CD4-positive, alpha-beta T cell treated with Interleukin-17A for 1 hour (primary cell): ENCODE results near the gene CES1.
"Not testable (repeated sequence)": the region's sequence is repeated elsewhere in the genome, so short reads cannot be mapped to it uniquely, and the experiment has no call there.

ENCODE experiments used
- DNase-seq: peaks from one replicate; pipeline ENCODE4 v3.0.0-alpha.2; 2020

CES1 gene

DNA sequence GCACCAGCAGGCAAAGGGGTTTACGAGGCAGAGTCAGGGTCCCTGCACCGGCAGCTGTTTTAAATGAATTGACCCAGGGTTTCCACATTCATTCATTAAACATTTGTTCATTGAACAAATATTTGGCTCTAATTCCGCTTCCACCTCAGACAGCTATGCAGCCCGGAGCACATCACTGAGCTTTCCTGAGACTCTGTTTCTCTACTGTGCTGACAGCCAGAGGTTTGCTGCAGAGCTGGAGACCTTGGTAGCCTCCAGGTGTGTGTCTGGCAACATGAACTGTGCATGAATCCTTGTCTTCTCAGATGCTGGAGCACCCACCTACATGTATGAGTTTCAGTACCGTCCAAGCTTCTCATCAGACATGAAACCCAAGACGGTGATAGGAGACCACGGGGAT lies 42.7 kb downstream of the CES1 start:
- DNase-seq = not testable (repeated sequence)

DNA sequence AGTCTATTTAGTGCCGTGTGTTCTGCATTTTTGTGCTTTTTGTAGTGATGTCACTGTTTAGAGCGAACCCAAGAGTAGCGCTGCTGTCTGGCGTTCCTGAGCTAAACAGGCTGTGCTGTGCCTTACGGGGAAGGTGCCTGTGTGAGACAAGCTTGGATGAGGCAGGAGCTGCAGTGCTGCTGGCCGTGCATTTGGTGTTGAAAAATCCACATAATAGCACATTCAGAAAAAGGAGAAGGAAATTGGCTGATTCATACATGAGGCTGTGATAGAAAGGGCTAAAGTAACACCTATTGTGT lies 50.2 kb downstream of the CES1 start:
- DNase-seq = not testable (repeated sequence)

DNA sequence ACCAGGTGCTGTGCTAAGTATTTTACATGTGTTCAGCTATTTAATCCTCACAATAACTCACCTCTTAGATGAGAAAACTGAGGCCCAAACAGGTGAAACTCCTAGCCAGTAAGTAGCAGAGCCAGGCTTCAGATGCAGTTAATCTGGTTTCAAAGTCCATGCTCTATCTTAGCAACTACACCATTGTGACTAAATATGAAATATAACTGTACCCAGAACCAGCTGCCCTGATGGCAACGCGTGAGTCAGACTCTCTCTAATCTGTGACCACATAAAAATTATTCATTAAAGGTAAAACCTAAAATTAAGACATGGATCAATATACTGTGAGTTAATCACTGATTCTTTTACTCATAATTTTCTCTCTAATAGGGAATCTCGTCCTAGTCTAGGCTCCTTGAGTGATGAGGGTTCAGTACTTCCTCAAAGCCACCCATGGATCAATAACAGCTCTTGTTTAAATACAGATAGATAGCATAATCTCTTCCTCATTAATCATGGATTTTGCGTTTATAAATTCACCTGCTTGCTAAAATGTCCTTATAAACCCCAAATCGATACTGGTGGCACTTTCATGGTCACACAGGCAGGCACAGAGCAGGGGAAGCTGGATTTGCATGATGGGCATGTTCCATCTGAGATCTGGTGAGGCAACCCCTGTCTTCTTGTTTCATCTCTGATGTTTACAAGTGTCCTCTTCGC lies 50.7 kb downstream of the CES1 start:
- DNase-seq = not testable (repeated sequence)

DNA sequence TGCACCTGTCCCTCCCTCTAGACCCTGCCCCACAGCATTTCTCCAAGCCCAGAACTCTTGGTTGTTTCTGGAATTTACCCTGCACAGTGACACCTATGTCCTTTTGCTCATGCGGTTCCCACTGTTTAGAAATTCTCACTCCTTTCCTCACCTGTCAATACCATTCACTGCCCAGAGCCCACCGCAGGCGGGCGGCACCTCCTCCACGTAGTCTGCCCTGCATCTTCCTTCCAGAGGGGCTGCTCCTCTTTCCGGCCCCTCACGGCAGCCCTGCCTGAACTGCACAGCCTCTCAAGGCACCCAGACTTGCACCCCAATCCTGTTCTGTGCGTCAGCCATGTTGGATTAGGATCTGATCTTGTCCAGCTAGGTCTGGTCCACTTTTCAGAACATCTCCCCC lies 51.4 kb downstream of the CES1 start:
- DNase-seq = not testable (repeated sequence)

DNA sequence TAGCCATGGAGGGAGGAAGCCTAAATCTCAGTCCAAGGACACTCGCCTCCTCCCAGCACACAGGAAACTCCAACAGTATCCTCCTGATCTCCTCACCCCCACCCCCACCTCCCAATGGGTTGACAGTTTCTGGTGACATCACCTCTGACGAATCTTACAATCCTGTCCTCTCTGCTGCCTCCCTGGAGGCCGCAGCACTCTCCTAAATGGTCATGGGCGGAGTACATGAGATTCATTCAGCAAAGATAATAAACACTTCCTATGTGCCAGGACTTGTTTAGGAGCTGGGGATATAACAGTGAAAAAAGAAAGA lies 52.8 kb downstream of the CES1 start:
- not testable (repeated sequence) for DNase-seq

DNA sequence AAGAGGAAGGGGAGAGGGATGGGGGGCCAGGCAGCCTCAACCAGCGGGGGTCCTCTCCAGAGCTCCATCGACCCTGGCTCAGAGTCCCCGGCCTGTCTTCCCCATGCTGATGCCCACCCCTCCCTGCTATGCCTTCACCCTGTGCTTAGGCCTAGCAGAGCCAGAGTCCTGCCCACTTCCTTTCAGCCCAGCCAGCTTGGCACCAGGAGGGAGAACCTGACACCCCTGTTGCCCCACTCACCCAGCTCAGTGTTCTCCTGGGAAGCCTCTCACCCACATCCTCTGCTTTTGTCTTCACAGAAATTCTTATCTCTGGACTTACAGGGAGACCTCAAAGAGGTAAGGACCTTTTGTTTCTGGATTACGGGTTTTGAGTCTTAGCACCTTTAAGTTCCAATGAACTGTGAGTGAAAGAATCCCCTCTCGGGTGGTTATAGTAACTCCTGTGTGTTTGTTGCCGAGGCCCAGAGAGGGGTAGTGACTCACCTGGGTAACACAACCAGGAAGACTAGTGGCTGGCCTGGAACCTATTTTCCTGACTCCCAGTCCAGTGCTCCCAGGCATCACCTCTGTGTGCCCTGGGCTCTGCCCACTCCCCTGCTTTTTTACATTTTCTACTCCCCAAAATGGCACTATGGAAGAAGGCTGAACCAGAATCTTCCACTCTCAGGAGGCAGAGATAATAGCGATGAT lies 53.3 kb downstream of the CES1 start:
- no peak for DNase-seq

DNA sequence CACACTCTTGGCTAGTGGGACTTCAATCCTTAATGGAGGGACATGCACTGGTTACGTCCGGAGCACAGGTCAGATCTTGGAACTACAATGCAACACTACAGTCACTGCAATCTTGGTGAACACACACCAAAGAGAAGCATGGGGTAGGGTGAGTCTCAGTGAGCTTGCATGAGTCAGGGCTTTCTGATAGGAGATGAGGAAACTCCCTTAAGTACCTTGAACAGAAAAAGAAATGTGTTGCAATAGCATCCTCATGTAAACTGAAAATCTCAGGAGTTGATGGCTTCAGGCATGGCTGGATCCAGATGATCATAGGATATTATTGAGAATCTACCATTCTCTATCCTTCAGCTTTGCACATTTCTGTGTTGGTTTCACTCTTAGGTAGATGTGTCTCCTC lies 54.1 kb downstream of the CES1 start:
- no peak for DNase-seq

DNA sequence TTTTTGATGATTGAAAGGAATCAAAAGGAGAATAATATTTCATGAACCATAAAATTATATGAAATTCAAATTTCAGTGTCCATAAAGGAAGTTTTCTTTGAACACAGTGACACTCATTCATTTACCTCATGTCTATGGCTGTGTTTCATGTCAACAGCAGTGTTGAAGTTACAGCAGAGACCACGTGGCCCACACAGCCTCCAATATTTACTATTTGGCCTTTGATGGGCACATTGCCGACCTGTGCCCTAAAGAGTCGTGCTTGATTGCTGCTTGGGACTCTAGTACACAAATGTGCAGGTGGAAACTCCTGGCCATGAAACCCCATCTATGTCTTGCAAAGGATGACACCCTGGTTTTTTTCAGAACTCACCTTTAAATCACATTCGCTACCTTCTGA lies 57.0 kb downstream of the CES1 start:
- DNase-seq = no peak

DNA sequence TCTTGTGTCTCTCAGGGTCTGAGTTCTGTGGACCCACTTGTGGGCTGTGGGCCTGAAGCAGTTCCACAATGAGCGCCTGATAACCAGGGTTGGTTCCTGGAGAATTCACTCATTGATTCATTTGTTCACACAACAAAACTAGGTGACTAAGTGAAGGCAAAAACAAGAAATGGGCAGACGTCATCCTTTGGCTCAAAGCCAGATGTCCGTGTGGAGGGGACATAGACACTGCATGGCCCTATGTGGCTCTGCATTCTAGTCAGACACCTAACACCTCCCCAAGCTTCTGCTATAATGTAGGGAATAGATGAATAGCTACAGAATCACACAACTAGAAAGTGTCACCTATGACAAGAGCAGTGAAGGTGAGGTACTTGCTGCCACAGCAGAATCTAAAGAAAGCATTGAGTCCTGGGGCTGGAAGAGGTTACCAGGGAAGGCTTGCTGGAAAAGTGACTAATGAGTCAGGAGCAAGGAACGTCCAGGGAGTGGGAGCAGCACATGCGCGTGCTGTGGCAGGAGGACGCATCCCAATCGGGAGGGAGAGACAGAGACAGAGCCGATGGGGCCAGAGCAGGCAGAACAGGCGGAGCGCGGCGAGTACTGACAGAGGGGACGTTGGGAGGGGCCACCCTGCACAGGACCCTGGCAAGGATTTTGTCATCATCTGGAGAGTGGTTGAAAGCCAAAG lies 58.9 kb downstream of the CES1 start:
- no peak for DNase-seq

DNA sequence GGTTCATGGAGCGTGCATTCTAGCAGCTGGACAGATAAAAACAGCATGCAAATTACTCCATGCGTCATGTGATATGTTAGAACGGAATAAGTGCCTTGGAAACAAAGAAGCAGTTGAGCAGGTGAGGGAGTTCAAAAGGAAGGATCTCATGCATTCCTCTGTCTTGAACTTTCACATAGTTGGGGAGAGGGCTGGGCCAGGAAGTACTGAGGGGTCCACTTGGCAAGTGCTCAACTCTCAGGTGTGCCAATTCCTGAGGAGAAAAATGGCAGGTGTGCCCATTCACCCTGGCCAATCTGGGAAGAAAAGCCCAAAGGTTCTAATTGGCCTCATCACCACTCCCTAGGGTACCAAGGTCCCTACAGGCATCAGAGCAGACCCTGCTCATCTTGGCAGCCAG lies 67.7 kb downstream of the CES1 start:
- no peak for DNase-seq

DNA sequence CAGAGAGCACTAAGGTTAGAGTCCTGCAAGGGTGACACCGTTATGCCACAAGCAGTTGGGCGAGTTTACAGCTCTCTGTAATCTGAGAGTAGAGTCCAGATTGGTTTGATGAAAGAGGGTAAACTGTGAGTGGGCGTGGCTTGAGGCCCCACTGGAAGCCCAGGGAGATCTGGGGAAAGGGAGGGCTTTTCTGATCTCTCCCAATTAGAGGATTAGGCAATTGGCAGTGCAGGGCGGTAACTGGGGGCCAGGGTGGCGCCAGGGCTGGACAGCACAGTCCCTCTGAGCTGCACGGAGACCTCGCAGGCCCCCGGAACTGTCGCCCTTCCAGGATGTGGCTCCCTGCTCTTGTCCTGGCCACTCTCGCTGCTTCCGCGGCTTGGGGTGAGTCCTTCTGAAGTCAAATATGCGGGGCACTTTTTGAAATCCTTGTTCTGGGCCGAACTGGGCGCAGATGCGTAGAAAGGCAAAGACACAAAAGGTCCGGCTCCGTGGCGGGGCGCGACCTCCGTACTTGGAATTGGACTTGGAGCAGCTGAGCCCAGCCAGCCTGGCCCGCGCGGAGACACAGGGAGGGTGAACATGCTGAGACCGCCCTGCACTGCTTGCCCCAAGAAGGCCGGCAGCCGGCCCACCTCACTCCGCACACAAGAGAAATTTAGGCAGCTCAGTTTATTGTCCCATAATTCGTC lies 72.4 kb downstream of the CES1 start:
- DNase-seq = no peak

DNA sequence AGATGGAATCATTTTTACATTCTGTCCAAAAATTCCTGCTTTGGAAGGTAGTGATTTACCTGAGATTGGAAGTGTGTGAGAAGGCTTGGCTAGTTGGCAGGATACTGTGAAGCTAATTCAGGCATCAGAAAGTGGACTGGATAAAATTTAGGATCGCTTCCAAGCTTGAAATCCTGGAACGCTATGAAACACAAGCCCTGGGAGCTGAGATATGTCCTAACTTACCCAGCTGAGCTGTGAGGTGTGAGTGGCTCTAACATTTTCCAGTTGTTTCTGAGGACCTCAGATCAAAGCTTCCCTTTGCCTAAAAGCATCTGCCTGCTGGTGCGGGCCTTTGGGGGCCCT lies 73.0 kb downstream of the CES1 start:
- DNase-seq = not testable (repeated sequence)

DNA sequence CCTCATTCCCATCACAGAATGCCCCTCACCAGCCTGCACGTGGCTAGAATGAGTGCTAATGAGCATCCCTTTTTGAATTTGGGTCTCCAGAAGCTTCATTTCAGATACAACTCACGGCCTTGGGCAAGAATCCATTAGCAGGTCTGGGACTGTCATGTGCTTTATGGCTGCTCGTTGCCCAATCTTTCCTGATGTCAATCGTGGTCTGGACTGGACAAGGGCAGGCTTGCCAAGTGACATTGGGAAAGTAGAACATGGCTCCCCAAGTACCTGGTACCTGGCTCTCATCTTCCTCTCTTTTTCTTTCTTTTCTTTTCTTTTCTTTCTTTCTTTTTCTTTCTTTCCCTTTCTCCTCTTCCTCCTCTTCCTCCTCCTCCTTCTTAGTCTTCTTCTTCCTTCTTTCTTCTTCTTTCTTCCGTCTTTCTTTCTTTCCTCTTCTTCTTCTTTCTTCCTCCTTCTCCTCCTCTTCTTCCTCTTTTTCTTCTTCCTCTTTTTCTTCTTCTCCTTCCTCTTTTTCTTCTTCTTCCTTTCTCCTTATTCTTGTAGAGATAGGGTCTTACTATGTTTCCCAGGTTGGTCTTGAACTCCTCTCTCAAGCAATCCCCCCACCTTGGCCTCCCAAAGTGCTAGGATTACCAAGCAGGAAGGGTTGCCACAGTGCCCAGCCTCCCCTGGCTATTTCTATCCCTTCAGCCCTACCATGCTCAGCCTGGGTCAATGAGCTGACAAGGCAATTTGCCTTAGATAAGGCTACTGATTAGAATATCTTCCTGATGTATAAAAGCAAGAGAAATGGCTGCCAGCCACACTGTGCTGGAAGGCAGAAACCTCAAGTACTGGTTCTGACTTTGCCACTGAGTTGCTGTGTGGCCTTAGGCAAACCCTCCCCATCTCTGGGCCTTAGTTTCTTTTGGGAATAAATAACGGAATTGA lies 75.0 kb downstream of the CES1 start:
- DNase-seq = not testable (repeated sequence)

DNA sequence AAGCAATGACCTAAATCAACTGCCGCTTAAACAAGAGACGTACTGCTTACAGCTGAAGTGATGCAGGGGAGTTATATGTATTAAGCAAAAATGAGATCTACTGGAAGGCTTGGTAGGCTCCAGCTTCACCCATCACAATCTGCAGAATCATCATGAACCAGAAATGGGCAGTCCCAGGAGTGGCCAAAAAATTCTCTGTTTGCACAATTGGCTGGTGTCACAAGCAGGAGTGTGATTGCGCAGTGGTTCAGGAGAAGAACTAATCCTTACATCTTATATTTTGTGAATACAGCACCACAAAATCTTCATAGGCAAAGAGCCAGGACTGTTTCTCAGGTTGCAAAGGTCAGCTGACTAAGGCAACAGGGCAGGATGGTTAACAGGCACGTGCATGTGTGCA lies 75.9 kb downstream of the CES1 start:
- DNase-seq = no peak

DNA sequence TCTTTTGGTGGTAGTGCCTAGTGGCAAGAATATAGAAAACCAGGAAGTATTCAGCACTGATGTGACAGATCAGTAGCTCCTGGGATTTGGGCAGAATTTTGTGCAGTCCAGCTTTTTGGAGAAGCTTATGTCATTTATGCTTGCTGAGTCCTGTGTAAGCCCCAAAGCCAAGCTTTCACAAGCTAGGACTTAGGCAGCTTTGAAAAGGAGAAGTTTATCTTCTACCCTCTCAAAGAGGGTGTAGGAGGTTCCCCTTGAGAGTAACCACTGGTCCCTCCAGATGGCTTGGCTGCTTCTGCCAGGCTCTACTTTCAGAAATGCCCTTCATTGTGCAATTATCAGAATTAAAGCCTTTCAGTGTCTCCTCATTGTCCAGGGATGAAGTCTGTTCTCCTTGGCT lies 78.8 kb downstream of the CES1 start:
- DNase-seq = no peak

DNA sequence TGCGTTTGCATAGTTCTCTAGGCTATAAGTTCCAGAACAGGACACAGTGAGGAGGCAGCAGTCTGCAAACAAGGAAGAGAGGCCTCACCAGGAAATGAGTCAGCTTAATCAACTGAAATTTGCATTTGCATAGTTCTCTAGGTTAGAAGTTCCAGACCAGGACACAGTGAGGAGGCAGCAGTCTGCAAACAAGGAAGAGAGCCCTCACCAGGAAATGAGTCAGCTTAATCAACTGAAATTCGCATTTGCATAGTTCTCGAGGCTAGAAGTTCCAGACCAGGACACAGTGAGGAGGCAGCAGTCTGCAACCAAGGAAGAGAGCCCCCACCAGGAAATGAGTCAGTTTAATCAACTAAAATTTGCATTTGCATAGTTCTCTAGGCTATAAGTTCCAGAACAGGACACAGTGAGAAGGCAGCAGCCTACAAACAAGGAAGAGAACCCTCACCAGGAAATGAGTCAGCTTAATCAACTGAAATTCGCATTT lies 79.7 kb downstream of the CES1 start:
- DNase-seq = not testable (repeated sequence)
